Astrocyte (in vitro differentiated cells and primary cell): ENCODE data around the gene TMEM220. TPM values are rescaled to one million over a fixed set of nuclear protein-coding genes. Genes with fewer than 3 reads are reported as not detected.

Experiments used
- DNase-seq: peaks from one replicate; pipeline ENCODE4 v3.0.0-alpha.2; 2010; ENCODE audit warnings: low read depth
- FAIRE-seq: peaks from 2 replicates; lab custom pipeline; 2011; peaks lifted over from hg19 to GRCh38; lab: Jason Lieb, UNC
- H2AFZ ChIP-seq: 2 replicates; pipeline ENCODE4 v1.6.0; 2012; ENCODE audit warnings: low read depth, low read length, inconsistent platforms
- H3K27ac ChIP-seq: 2 replicates; pipeline ENCODE4 v1.5.1; 2011; ENCODE audit warnings: low read depth, low read length, inconsistent platforms
- H3K27me3 ChIP-seq: 2 replicates; pipeline ENCODE4 v1.6.0; 2011; ENCODE audit warnings: low read length, inconsistent platforms; ENCODE audit not compliant: insufficient read depth
- H3K36me3 ChIP-seq: 2 replicates; pipeline ENCODE4 v1.5.1; 2011; ENCODE audit warnings: low read length, inconsistent platforms; ENCODE audit not compliant: insufficient read depth
- H3K4me1 ChIP-seq: 2 replicates; pipeline ENCODE4 v1.5.1; 2011; ENCODE audit warnings: low read length, inconsistent platforms; ENCODE audit not compliant: insufficient read depth
- H3K4me2 ChIP-seq: 2 replicates; pipeline ENCODE4 v1.6.0; 2012; ENCODE audit warnings: low read length, inconsistent platforms
- H3K4me3 ChIP-seq: 2 replicates; pipeline ENCODE4 v1.5.1; 2011; ENCODE audit warnings: low read depth, mild to moderate bottlenecking, low read length, inconsistent platforms; ENCODE audit not compliant: insufficient read depth
- H3K79me2 ChIP-seq: 2 replicates; pipeline ENCODE4 v1.6.0; 2012; ENCODE audit warnings: mild to moderate bottlenecking, low read length, inconsistent platforms; ENCODE audit not compliant: insufficient read depth
- H3K9ac ChIP-seq: 2 replicates; pipeline ENCODE4 v1.6.0; 2012; ENCODE audit warnings: mild to moderate bottlenecking, low read length, inconsistent platforms
- H3K9me3 ChIP-seq: 2 replicates; pipeline ENCODE4 v1.5.1; 2012; ENCODE audit warnings: low read depth, mild to moderate bottlenecking, low read length, inconsistent platforms; ENCODE audit not compliant: insufficient read depth
- H4K20me1 ChIP-seq: 2 replicates; pipeline ENCODE4 v1.6.0; 2012; ENCODE audit warnings: low read length, inconsistent platforms; ENCODE audit not compliant: insufficient read depth
- H3K27ac Mint-ChIP-seq: one replicate; pipeline ENCODE4 v1.8.0; 2021; ENCODE audit warnings: mild to moderate bottlenecking, mixed read lengths; ENCODE audit not compliant: unreplicated experiment
- H3K27me3 Mint-ChIP-seq: one replicate; pipeline ENCODE4 v1.8.0; 2021; ENCODE audit warnings: low read depth, mixed read lengths; ENCODE audit not compliant: unreplicated experiment
- H3K36me3 Mint-ChIP-seq: one replicate; pipeline ENCODE4 v1.8.0; 2021; ENCODE audit warnings: low read depth, mixed read lengths; ENCODE audit not compliant: unreplicated experiment
- H3K4me1 Mint-ChIP-seq: one replicate; pipeline ENCODE4 v1.8.0; 2021; ENCODE audit warnings: low read depth, mixed read lengths; ENCODE audit not compliant: unreplicated experiment
- H3K4me3 Mint-ChIP-seq: one replicate; pipeline ENCODE4 v1.8.0; 2021; ENCODE audit warnings: mild to moderate bottlenecking, moderate library complexity, mixed read lengths; ENCODE audit not compliant: unreplicated experiment
- H3K9me3 Mint-ChIP-seq: one replicate; pipeline ENCODE4 v1.8.0; 2021; ENCODE audit warnings: mild to moderate bottlenecking, mixed read lengths; ENCODE audit not compliant: unreplicated experiment
- EZH2 ChIP-seq: IDR thresholded peaks from 2 replicates; pipeline ENCODE4 v1.6.1; 2012; ENCODE audit warnings: mild to moderate bottlenecking, low read length, inconsistent platforms; ENCODE audit not compliant: insufficient read depth
- total RNA-seq: library from RNA; stranded (reverse); gene quantifications from 2 replicates; pipeline ENCODE4 v1.2.1, GENCODE V29; 2021
- TF ChIP-seq, protein P1 (sequence below): IDR thresholded peaks from 2 replicates; pipeline ENCODE4 v1.5.1; 2011; ENCODE audit warnings: low read depth, mild to moderate bottlenecking, inconsistent platforms, low read length, moderate library complexity; ENCODE audit not compliant: insufficient read depth

TMEM220 gene
- total RNA-seq, 1 donor from 2014 or later: 1.0 TPM

DNA sequence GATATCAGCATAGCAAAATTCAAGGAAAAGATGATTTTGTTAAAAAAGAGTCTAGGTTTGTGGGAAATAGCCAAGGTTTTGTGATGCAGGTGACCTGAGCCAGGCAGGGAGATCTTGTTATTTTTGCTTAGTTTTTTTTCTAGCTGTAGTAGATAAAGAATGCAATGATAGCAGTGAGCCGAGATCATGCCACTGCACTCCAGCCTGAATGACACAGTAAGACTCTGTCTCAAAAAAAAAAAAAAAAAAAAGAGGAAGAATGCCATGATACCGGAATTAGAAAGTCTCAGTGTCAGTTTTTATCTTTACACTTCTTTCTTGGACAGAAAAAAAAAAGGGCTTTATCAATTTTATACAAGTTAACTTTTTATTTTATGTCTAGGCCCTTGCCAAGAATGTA is 46.6 kb upstream of the TMEM220 start:
- peaks cover 1% of the 10 kb centered on the region for H3K27me3 Mint-ChIP-seq
- H3K36me3 Mint-ChIP-seq: no peaks in the 10 kb centered on the region
- H4K20me1 ChIP-seq: no peaks in the 10 kb centered on the region
- no peak overlapping the region for H3K4me3 ChIP-seq
- H3K9me3 ChIP-seq: peaks cover 10% of the 10 kb centered on the region
- FAIRE-seq (no peak), DNase-seq (no peak)
- TF ChIP-seq EZH2: no peak
- no peaks in the 10 kb centered on the region for H3K36me3 ChIP-seq
- no peak overlapping the region for H2AFZ ChIP-seq
- no peak overlapping the region for H3K4me2 ChIP-seq
- no peak overlapping the region for H3K27ac Mint-ChIP-seq
- H3K27ac ChIP-seq: no peak overlapping the region
- H3K4me3 Mint-ChIP-seq: no peak overlapping the region
- no peaks in the 10 kb centered on the region for H3K4me1 Mint-ChIP-seq
- no peaks in the 10 kb centered on the region for H3K27me3 ChIP-seq
- H3K79me2 ChIP-seq: no peaks in the 10 kb centered on the region
- H3K9me3 Mint-ChIP-seq: peaks cover 5% of the 10 kb centered on the region
- no peak overlapping the region for H3K9ac ChIP-seq
- H3K4me1 ChIP-seq: no peaks in the 10 kb centered on the region

DNA sequence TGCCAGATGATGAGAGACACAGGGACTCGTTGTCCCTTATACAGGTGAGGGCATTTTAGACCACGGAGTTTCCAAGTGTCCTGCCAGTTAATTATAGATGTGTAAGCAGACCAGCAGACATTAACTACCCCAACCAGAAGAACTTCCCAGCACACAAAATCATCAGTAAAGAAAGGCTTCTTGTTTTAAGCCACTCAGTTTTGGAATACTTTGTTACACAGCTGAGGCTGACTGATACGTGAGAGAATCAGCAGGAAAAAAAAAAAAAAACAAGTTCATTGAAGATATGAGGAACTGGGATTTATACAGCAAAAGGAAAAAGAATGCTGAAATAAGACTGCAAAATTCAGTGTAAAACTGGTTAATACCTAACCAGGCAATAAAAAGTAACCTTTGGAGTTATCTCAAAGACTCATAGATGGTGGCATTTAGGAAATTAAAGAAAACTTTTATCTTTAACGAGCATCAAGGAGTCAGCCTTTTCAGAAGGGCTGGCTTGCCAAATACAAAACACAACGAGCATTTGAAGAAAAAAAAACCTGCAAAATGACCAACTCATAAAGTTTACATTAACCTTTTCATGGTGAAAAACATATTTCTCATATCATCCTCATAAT is 46.0 kb upstream of the TMEM220 start:
- H3K4me1 ChIP-seq: no peaks in the 10 kb centered on the region
- H3K27ac ChIP-seq: no peak overlapping the region
- no peak for FAIRE-seq
- Mint-ChIP-seq H3K4me3 (no peak overlapping the region), H3K4me1 (no peaks in the 10 kb centered on the region), H3K9me3 (peaks cover 7% of the 10 kb centered on the region), H3K36me3 (no peaks in the 10 kb centered on the region), H3K27me3 (peaks cover 3% of the 10 kb centered on the region), H3K27ac (no peak overlapping the region)
- peaks cover 10% of the 10 kb centered on the region for H3K9me3 ChIP-seq
- H3K4me2 ChIP-seq: no peak overlapping the region
- TF ChIP-seq EZH2: no peak
- TF ChIP-seq, protein P1, sequence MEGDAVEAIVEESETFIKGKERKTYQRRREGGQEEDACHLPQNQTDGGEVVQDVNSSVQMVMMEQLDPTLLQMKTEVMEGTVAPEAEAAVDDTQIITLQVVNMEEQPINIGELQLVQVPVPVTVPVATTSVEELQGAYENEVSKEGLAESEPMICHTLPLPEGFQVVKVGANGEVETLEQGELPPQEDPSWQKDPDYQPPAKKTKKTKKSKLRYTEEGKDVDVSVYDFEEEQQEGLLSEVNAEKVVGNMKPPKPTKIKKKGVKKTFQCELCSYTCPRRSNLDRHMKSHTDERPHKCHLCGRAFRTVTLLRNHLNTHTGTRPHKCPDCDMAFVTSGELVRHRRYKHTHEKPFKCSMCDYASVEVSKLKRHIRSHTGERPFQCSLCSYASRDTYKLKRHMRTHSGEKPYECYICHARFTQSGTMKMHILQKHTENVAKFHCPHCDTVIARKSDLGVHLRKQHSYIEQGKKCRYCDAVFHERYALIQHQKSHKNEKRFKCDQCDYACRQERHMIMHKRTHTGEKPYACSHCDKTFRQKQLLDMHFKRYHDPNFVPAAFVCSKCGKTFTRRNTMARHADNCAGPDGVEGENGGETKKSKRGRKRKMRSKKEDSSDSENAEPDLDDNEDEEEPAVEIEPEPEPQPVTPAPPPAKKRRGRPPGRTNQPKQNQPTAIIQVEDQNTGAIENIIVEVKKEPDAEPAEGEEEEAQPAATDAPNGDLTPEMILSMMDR: no peak
- no peak overlapping the region for H2AFZ ChIP-seq
- no peaks in the 10 kb centered on the region for H3K79me2 ChIP-seq
- H3K4me3 ChIP-seq: no peak overlapping the region
- H3K27me3 ChIP-seq: no peaks in the 10 kb centered on the region
- DNase-seq: no peak
- no peaks in the 10 kb centered on the region for H4K20me1 ChIP-seq
- no peak overlapping the region for H3K9ac ChIP-seq
- no peaks in the 10 kb centered on the region for H3K36me3 ChIP-seq

DNA sequence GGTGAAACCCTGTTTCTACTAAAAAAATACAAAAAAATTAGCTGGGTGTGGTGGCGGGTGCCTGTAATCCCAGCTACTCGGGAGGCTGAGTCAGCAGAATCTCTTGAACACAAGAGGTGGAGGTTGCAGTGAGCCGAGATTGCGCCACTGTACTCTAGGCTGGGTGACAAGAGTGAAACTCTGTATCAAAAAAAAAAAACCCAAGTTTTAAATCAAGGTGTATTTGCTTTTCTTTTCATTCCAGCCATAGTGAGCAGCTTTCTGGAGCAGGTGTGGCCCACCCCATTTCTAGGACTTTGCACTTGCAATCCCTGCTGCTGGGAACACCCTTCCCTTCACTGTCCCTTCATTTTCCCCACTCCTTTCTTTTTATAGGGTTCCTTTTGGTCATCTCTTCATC is 45.2 kb upstream of the TMEM220 start:
- no peaks in the 10 kb centered on the region for H3K4me1 ChIP-seq
- H4K20me1 ChIP-seq: no peaks in the 10 kb centered on the region
- H3K9ac ChIP-seq: no peak overlapping the region
- H3K4me3 Mint-ChIP-seq: no peak overlapping the region
- no peak overlapping the region for H3K27ac ChIP-seq
- H3K9me3 Mint-ChIP-seq: peaks cover 7% of the 10 kb centered on the region
- no peak overlapping the region for H3K4me3 ChIP-seq
- no peak for TF ChIP-seq EZH2
- TF ChIP-seq, protein P1: no peak
- no peaks in the 10 kb centered on the region for H3K79me2 ChIP-seq
- DNase-seq (no peak), FAIRE-seq (no peak)
- no peak overlapping the region for H3K4me2 ChIP-seq
- peaks cover 10% of the 10 kb centered on the region for H3K9me3 ChIP-seq
- no peaks in the 10 kb centered on the region for H3K36me3 ChIP-seq
- H3K27me3 Mint-ChIP-seq: peaks cover 3% of the 10 kb centered on the region
- H3K4me1 Mint-ChIP-seq: no peaks in the 10 kb centered on the region
- H3K27ac Mint-ChIP-seq: no peak overlapping the region
- H3K27me3 ChIP-seq: no peaks in the 10 kb centered on the region
- H3K36me3 Mint-ChIP-seq: no peaks in the 10 kb centered on the region
- no peak overlapping the region for H2AFZ ChIP-seq
